ENCODE data around the gene UQCR10.

DNA sequence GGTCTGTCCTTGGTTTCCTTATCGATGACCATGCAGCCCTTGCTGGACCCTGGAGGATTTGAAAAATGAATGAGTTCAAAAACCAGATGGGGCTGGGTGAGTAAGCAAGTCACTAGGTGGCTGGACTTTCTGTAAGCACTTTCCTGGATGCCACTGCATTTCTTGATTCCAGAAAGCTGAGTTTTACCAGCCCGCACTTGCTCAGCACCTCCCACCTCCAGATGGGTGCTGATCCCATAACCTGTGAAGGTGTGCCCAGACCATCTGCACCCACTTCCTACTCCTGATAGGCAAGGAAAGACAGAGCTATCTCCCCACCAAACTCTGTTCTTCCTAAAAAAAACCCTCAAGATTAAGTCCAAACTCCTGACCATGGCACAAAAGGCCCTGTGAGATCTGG is 49.8 kb downstream of the UQCR10 start:
- no peak for TF ChIP-seq CTCF (IDR thresholded peaks at IDR 0.05 in 4 of 5, conservative IDR thresholded peaks at IDR 0.05 in 1 of 5)
- no peak for TF ChIP-seq POLR2A (IDR thresholded peaks at IDR 0.05)

Measured in gastrocnemius medialis (tissue), 4 donors.